ENCODE measurements around the gene GSDME.

Gene GSDME

GRCh38 chr7:24670782-24671181, 86.5 kb downstream of the GSDME start:
- no peak overlapping the region for H3K4me3 ChIP-seq (replicated peaks in 1 of 2; ENCODE audit: low read depth in 2 of 2, low read length in 2 of 2)
- no peak for DNase-seq (ENCODE audit: low read depth in 2 of 2)
- no peak for TF ChIP-seq CTCF (IDR thresholded peaks at IDR 0.05; ENCODE audit: low read depth, low read length)

- peak; percentile 14 to 30 for DNase-seq (ENCODE audit: low read depth in 2 of 2)
- TF ChIP-seq CTCF (IDR thresholded peaks at IDR 0.05; ENCODE audit: low read depth, low read length) = no peak
- H3K4me3 ChIP-seq (replicated peaks in 1 of 2; ENCODE audit: low read depth in 2 of 2, low read length in 2 of 2) = no peak overlapping the region
Measured at GRCh38 chr7:24669971-24670591, 87.2 kb downstream of the GSDME start.

GRCh38 chr7:24668927-24669635, 88.2 kb downstream of the GSDME start:
- peak; percentile 31 to 45 for DNase-seq (ENCODE audit: low read depth in 2 of 2)
- TF ChIP-seq CTCF (IDR thresholded peaks at IDR 0.05; ENCODE audit: low read depth, low read length) = no peak
- no peak overlapping the region for H3K4me3 ChIP-seq (replicated peaks in 1 of 2; ENCODE audit: low read depth in 2 of 2, low read length in 2 of 2)

GRCh38 chr7:24665564-24666294, 91.5 kb downstream of the GSDME start:
- no peak overlapping the region for H3K4me3 ChIP-seq (replicated peaks in 1 of 2; ENCODE audit: low read depth in 2 of 2, low read length in 2 of 2)
- peak; percentile 61 for TF ChIP-seq CTCF (IDR thresholded peaks at IDR 0.05; ENCODE audit: low read depth, low read length)
- DNase-seq (ENCODE audit: low read depth in 2 of 2) = peak; percentile 74

GRCh38 chr7:24660546-24660945, 96.7 kb downstream of the GSDME start:
- no peak for TF ChIP-seq CTCF (IDR thresholded peaks at IDR 0.05; ENCODE audit: low read depth, low read length)
- H3K4me3 ChIP-seq (replicated peaks in 1 of 2; ENCODE audit: low read depth in 2 of 2, low read length in 2 of 2) = no peak overlapping the region
- DNase-seq (ENCODE audit: low read depth in 2 of 2) = peak; percentile 67 to 81

GRCh38 chr7:24659505-24659904, 97.8 kb downstream of the GSDME start:
- no peak overlapping the region for H3K4me3 ChIP-seq (replicated peaks in 1 of 2; ENCODE audit: low read depth in 2 of 2, low read length in 2 of 2)
- TF ChIP-seq CTCF (IDR thresholded peaks at IDR 0.05; ENCODE audit: low read depth, low read length) = no peak
- no peak for DNase-seq (ENCODE audit: low read depth in 2 of 2)

Data from cardiac fibroblast (primary cell).